HEK293 (cell line): ENCODE measurements around the gene SVOPL.
A peak's percentile ranks its signal among the peaks of the same experiment; 100 is the strongest.

Source experiments
- CTCF ChIA-PET: fragments of 350-600 bp; formaldehyde crosslinking; extraction: SDS; loops from one replicate; lab custom pipeline; 2021; ENCODE audit warnings: antibody characterized with exemption; lab: Yijun Ruan, JAX
- POLR2A ChIA-PET: fragments of 300-600 bp; formaldehyde crosslinking; extraction: SDS; loops from one replicate; lab custom pipeline; 2020; ENCODE audit warnings: antibody characterized with exemption, inconsistent platforms; lab: Yijun Ruan, JAX
- H3K27ac ChIP-seq: fragments of 200-500 bp; sonication (Bioruptor generic); 2 replicates; pipeline ENCODE4 v1.5.1; 2014; ENCODE audit warnings: low read depth, low read length, control low read depth, inconsistent platforms; ENCODE audit errors: extremely low read depth
- H3K36me3 ChIP-seq, 2 experiments: fragments of 200-500 bp in 1 of 2; sonication (Bioruptor generic) in 1 of 2; 1 replicate in 1 of 2; 2 replicates in 1 of 2; pipeline ENCODE4 v1.5.1; 2014 to 2017; ENCODE audit warnings: inconsistent platforms in 2 of 2, low read length in 2 of 2; ENCODE audit not compliant: control insufficient read depth in 2 of 2, insufficient read depth in 1 of 2
- H3K4me1 ChIP-seq: fragments of 200-500 bp; sonication (Bioruptor generic); 2 replicates; pipeline ENCODE4 v1.5.1; 2014; ENCODE audit warnings: mild to moderate bottlenecking, low read length, inconsistent platforms; ENCODE audit not compliant: control insufficient read depth, insufficient read depth
- H3K4me3 ChIP-seq: 2 replicates; pipeline ENCODE4 v1.5.1; 2011; ENCODE audit warnings: low read depth, mild to moderate bottlenecking, control low read depth, low read length, moderate library complexity
- H3K9me3 ChIP-seq: fragments of 200-500 bp; sonication (Bioruptor generic); 2 replicates; pipeline ENCODE4 v1.5.1; 2014; ENCODE audit warnings: low read depth, low read length, inconsistent platforms; ENCODE audit not compliant: control insufficient read depth, insufficient read depth
- FEZF1 ChIP-seq: fragments of 450-650 bp; formaldehyde crosslinking; IDR thresholded peaks from 2 replicates; pipeline ENCODE4 v1.5.1; 2016; ENCODE audit warnings: missing biosample characterization, missing genetic modification characterization
- GLIS1 ChIP-seq: fragments of 450-650 bp; formaldehyde crosslinking; IDR thresholded peaks from 2 replicates; pipeline ENCODE4 v1.5.1; 2016; ENCODE audit warnings: missing biosample characterization, missing genetic modification characterization
- GLIS2 ChIP-seq: fragments of 450-650 bp; formaldehyde crosslinking; IDR thresholded peaks from 2 replicates; pipeline ENCODE4 v1.5.1; 2016; ENCODE audit warnings: missing biosample characterization, missing genetic modification characterization
- INSM2 ChIP-seq: fragments of 450-650 bp; formaldehyde crosslinking; IDR thresholded peaks from 2 replicates; pipeline ENCODE4 v1.5.1; 2016; ENCODE audit warnings: missing biosample characterization, missing genetic modification characterization
- KLF1 ChIP-seq: fragments of 450-650 bp; formaldehyde crosslinking; IDR thresholded peaks from 2 replicates; pipeline ENCODE4 v1.5.1; 2016; ENCODE audit warnings: missing biosample characterization, missing genetic modification characterization
- KLF16 ChIP-seq: fragments of 450-650 bp; formaldehyde crosslinking; IDR thresholded peaks from 2 replicates; pipeline ENCODE4 v1.5.1; 2017; ENCODE audit warnings: missing biosample characterization, missing genetic modification characterization
- KLF17 ChIP-seq: fragments of 450-650 bp; formaldehyde crosslinking; IDR thresholded peaks from 2 replicates; pipeline ENCODE4 v1.5.1; 2016; ENCODE audit warnings: missing biosample characterization, missing genetic modification characterization
- SCRT1 ChIP-seq: fragments of 450-650 bp; formaldehyde crosslinking; IDR thresholded peaks from 2 replicates; pipeline ENCODE4 v1.5.1; 2016; ENCODE audit warnings: missing biosample characterization, missing genetic modification characterization, borderline replicate concordance
- WT1 ChIP-seq: fragments of 450-650 bp; formaldehyde crosslinking; IDR thresholded peaks from 2 replicates; pipeline ENCODE4 v1.5.1; 2016; ENCODE audit warnings: missing biosample characterization, missing genetic modification characterization
- YY2 ChIP-seq: fragments of 450-650 bp; formaldehyde crosslinking; IDR thresholded peaks from 2 replicates; pipeline ENCODE4 v1.5.1; 2016; ENCODE audit warnings: missing biosample characterization, missing genetic modification characterization
- ZBTB26 ChIP-seq: fragments of 450-650 bp; formaldehyde crosslinking; optimal IDR thresholded peaks from 2 replicates; pipeline ENCODE3; 2016; ENCODE audit warnings: missing biosample characterization, mild to moderate bottlenecking, missing genetic modification characterization
- ZBTB8A ChIP-seq: fragments of 450-650 bp; formaldehyde crosslinking; IDR thresholded peaks from 2 replicates; pipeline ENCODE4 v1.5.1; 2016; ENCODE audit warnings: missing biosample characterization, missing genetic modification characterization
- ZNF121 ChIP-seq: fragments of 450-650 bp; formaldehyde crosslinking; IDR thresholded peaks from 2 replicates; pipeline ENCODE4 v1.5.1; 2016; ENCODE audit warnings: missing biosample characterization, missing genetic modification characterization
- ZNF391 ChIP-seq: fragments of 450-650 bp; formaldehyde crosslinking; IDR thresholded peaks from 2 replicates; pipeline ENCODE4 v1.5.1; 2016; ENCODE audit warnings: low read depth, missing biosample characterization, missing genetic modification characterization, borderline replicate concordance
- ZNF501 ChIP-seq: fragments of 450-650 bp; formaldehyde crosslinking; IDR thresholded peaks from 2 replicates; pipeline ENCODE4 v1.5.1; 2016; ENCODE audit warnings: missing biosample characterization, missing genetic modification characterization
- ZNF624 ChIP-seq: fragments of 450-650 bp; formaldehyde crosslinking; IDR thresholded peaks from 2 replicates; pipeline ENCODE4 v1.5.1; 2017; ENCODE audit warnings: missing biosample characterization, missing genetic modification characterization
- ZNF658 ChIP-seq: fragments of 450-650 bp; formaldehyde crosslinking; IDR thresholded peaks from 2 replicates; pipeline ENCODE4; 2016; ENCODE audit warnings: missing biosample characterization, missing genetic modification characterization
- ZNF664 ChIP-seq: fragments of 450-650 bp; formaldehyde crosslinking; IDR thresholded peaks from 2 replicates; pipeline ENCODE4 v1.5.1; 2016; ENCODE audit warnings: missing biosample characterization, missing genetic modification characterization
- ZNF677 ChIP-seq: fragments of 450-650 bp; IDR thresholded peaks from 2 replicates; pipeline ENCODE4 v1.5.0; 2018; ENCODE audit warnings: missing biosample characterization, mild to moderate bottlenecking, missing genetic modification characterization, moderate library complexity
- ZNF707 ChIP-seq: fragments of 450-650 bp; formaldehyde crosslinking; IDR thresholded peaks from 2 replicates; pipeline ENCODE4 v1.5.1; 2016; ENCODE audit warnings: missing biosample characterization, missing genetic modification characterization

The SVOPL gene

GRCh38 chr7:138663725-138664710 is 37.1 kb downstream of the SVOPL start (continued):
- TF ChIP-seq ZNF501 (tag by site-specific recombination): no peak
- no peak for TF ChIP-seq FEZF1
- no peak for TF ChIP-seq ZNF624 (tag by site-specific recombination)
- TF ChIP-seq ZNF391: no peak
- no peak for TF ChIP-seq ZNF707 (tag by site-specific recombination)
- peak; percentile 93 for TF ChIP-seq ZBTB8A
- no peak for TF ChIP-seq INSM2
- no peak for TF ChIP-seq KLF17 (tag by site-specific recombination)
- TF ChIP-seq KLF1: peak; percentile 74
- no peak for TF ChIP-seq SCRT1
- TF ChIP-seq ZNF121 (tag by site-specific recombination): no peak
- TF ChIP-seq KLF16: 0 out of 2 replicates have a peak, but pooled peaks have one; percentile 40
- TF ChIP-seq YY2 (tag by site-specific recombination): no peak
- TF ChIP-seq WT1 (tag by site-specific recombination): no peak
- peak; percentile 71 for TF ChIP-seq ZBTB26 (tag by site-specific recombination)
- no peak for TF ChIP-seq ZNF664 (tag by site-specific recombination)

- TF ChIP-seq SCRT1: no peak
- no peak for TF ChIP-seq GLIS1 (tag by site-specific recombination)
- no peak for TF ChIP-seq ZNF658
- TF ChIP-seq ZNF677 (tag by site-specific recombination): no peak
- TF ChIP-seq YY2 (tag by site-specific recombination): no peak
- no peak for TF ChIP-seq GLIS2 (tag by site-specific recombination)
- no peak overlapping the region for H3K27ac ChIP-seq
- CTCF ChIA-PET: interaction anchor here (0.6 kb wide), 1 partner anchor 660 kb away, joined by 3 read pairs; no protein-coding TSS in a partner anchor
- POLR2A ChIA-PET: no interaction called here
- H3K4me3 ChIP-seq: no peak overlapping the region
- no peaks in the 10 kb centered on the region for H3K9me3 ChIP-seq
- H3K36me3 ChIP-seq: no peaks in the 10 kb centered on the region
- H3K4me1 ChIP-seq: no peaks in the 10 kb centered on the region; the same call in 1 of the 2 replicates
Measured at GRCh38 chr7:138662991-138663320, 38.2 kb downstream of the SVOPL start.
